Prostate gland (tissue), 2 donors: ENCODE results near the gene NFKB1. TPM values are rescaled to one million over a fixed set of nuclear protein-coding genes. Genes with fewer than 3 reads are reported as not detected.

ENCODE experiments used
- DNase-seq: peaks from one replicate; pipeline ENCODE4 v3.0.0-alpha.2; 2019; ENCODE audit warnings: low spot score
- H3K27ac ChIP-seq, 2 donors: fragments of 200-600 bp; sonication (generic); 2 replicates each; pipeline ENCODE4 v1.5.1; 2017 to 2019
- H3K27me3 ChIP-seq: fragments of 200-600 bp; sonication (generic); replicated peaks from 2 replicates; pipeline ENCODE4 v1.5.1; 2019; ENCODE audit not compliant: insufficient read depth
- H3K36me3 ChIP-seq, 2 donors: fragments of 200-600 bp; sonication (generic); 1 replicate in 1 of 2; 2 replicates in 1 of 2; pipeline versions ENCODE4 v1.5.1 to v1.8.1; 2017 to 2019
- H3K4me1 ChIP-seq: fragments of 200-600 bp; sonication (generic); replicated peaks from 2 replicates; pipeline ENCODE4 v1.5.1; 2019
- H3K4me3 ChIP-seq, 2 donors: fragments of 200-600 bp; sonication (generic); 2 replicates each; pipeline ENCODE4 v1.5.1; 2017 to 2019
- H3K9me3 ChIP-seq: fragments of 200-600 bp; sonication (generic); 2 replicates; pipeline ENCODE4 v1.5.1; 2017
- POLR2A ChIP-seq: fragments of 450-650 bp; IDR thresholded peaks from one replicate; pipeline ENCODE4 v1.6.1; 2016; ENCODE audit warnings: antibody characterized with exemption, mild to moderate bottlenecking
- POLR2AphosphoS5 ChIP-seq: sonication (generic); formaldehyde crosslinking; IDR thresholded peaks from one replicate; pipeline ENCODE4 v1.6.1; 2017; ENCODE audit warnings: antibody characterized with exemption
- WGBS: methylation state at CpG from one replicate; pipeline ENCODE4 v1.1.5; 2018; 5-methylcytosine and 5-hydroxymethylcytosine counted together
- intact Hi-C: fragments of 100-400 bp; cut with DNase I; formaldehyde crosslinking; loops from one replicate; pipeline ENCODE4 v1.14.2; 2022
- total RNA-seq, 2 donors: library from RNA; depleted of rRNA; stranded (reverse); fragments of >200 nt; gene quantifications; one replicate each; pipeline ENCODE4 v1.1.0, GENCODE V29; 2016
- TF ChIP-seq, protein P1 (sequence below), 4 experiments: fragments of 200-600 bp in 2 of 4; fragments of 450-650 bp in 2 of 4; sonication (generic) in 2 of 4; IDR thresholded peaks; 1 replicate in 3 of 4; 2 replicates in 1 of 4; pipeline ENCODE4 v1.5.1; 2016 to 2019; ENCODE audit warnings: antibody characterized with exemption in 4 of 4, mild to moderate bottlenecking in 2 of 4, moderate library complexity in 2 of 4

Gene NFKB1
- total RNA-seq, 2 donors from 2014 or later = 32.3 to 35.4 TPM

DNA sequence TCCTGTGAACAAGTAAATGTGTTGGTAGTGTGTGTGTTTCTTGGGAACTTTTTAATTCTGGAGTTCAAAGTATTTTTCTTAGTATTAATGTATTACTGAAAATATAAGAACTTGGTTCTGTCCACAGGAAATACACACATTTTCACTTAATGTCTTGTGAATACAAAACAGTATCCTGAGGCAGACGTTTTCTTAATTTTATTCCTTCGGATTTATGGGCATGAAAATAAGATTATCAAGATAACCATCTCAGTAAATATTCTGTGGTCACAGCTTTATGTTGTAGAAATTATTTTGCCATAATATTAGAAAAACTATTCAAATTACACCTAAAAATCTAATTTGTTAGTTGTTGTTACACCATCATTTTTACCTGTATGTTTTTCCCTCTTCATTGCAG, 29.8 kb downstream of the NFKB1 start:
- Histone ChIP-seq H3K9me3 (no peaks in the 10 kb centered on the region), H3K4me3 (no peak overlapping the region), H3K36me3 (no peaks in the 10 kb centered on the region), H3K4me1 (peaks cover 5% of the 10 kb centered on the region), H3K27ac (no peak overlapping the region), H3K27me3 (no peaks in the 10 kb centered on the region)
- 60% methylated on average over 2 of the region's 2 CpGs for WGBS
- TF ChIP-seq POLR2AphosphoS5 = no peak
- TF ChIP-seq, protein P1, sequence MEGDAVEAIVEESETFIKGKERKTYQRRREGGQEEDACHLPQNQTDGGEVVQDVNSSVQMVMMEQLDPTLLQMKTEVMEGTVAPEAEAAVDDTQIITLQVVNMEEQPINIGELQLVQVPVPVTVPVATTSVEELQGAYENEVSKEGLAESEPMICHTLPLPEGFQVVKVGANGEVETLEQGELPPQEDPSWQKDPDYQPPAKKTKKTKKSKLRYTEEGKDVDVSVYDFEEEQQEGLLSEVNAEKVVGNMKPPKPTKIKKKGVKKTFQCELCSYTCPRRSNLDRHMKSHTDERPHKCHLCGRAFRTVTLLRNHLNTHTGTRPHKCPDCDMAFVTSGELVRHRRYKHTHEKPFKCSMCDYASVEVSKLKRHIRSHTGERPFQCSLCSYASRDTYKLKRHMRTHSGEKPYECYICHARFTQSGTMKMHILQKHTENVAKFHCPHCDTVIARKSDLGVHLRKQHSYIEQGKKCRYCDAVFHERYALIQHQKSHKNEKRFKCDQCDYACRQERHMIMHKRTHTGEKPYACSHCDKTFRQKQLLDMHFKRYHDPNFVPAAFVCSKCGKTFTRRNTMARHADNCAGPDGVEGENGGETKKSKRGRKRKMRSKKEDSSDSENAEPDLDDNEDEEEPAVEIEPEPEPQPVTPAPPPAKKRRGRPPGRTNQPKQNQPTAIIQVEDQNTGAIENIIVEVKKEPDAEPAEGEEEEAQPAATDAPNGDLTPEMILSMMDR (IDR thresholded peaks at IDR 0.05) = no peak
- TF ChIP-seq POLR2A = no peak
- DNase-seq = no peak
- intact Hi-C loops = no loop called here

DNA sequence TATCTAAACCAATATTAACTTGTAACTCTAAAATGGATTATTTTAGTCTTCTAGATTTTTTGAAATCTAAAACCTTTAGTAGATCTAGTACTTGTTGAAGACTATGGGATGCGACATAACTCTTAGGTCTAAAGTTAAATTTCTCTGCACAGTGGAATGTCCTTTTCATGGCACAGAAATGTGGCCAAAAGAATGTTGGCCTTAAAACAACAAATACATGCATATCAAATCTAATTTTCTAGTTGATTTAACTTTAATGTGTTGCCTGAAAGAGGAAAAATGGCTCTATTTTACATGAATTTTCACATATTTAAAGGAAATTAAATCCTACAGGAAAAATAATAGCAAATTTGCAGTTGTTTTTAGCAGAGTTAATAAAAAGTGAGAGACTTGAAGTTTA, 30.3 kb downstream of the NFKB1 start:
- H3K27ac ChIP-seq = no peak overlapping the region
- H3K36me3 ChIP-seq = no peaks in the 10 kb centered on the region
- no peak for DNase-seq
- no peak overlapping the region for H3K4me3 ChIP-seq
- intact Hi-C loops = no loop called here
- H3K9me3 ChIP-seq = no peaks in the 10 kb centered on the region
- WGBS = 98% methylated on average over 1 of the region's 1 CpG
- TF ChIP-seq POLR2A = no peak
- TF ChIP-seq, protein P1 (IDR thresholded peaks at IDR 0.05) = no peak
- TF ChIP-seq POLR2AphosphoS5 = no peak
- H3K4me1 ChIP-seq = peaks cover 5% of the 10 kb centered on the region
- no peaks in the 10 kb centered on the region for H3K27me3 ChIP-seq

DNA sequence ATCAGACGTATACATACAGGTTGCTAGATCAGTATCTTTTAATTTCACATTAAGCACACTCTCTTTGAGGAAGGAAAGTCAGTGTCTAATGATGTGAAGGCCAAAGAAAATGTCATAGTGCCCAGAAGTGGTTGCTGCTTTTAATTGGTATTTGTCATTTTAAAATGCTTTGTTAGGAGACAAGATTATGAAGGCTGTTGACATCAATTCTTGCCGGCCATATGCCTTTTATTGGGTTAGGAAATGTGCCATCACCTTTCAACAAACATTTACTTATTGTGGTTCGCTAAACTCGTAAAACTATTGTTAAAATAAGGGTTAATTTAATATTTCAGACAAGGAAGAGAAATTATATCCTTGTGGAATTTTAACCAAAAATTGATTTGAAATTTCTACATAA, 32.2 kb downstream of the NFKB1 start:
- no peaks in the 10 kb centered on the region for H3K27me3 ChIP-seq
- H3K4me3 ChIP-seq = no peak overlapping the region
- H3K36me3 ChIP-seq = no peaks in the 10 kb centered on the region
- no peak for DNase-seq
- H3K27ac ChIP-seq = no peak overlapping the region
- 45% methylated on average over 4 of the region's 4 CpGs for WGBS
- no peaks in the 10 kb centered on the region for H3K9me3 ChIP-seq
- TF ChIP-seq POLR2A = no peak
- TF ChIP-seq, protein P1 (IDR thresholded peaks at IDR 0.05) = no peak
- no peak for TF ChIP-seq POLR2AphosphoS5
- no peaks in the 10 kb centered on the region for H3K4me1 ChIP-seq
- intact Hi-C loops = no loop called here

DNA sequence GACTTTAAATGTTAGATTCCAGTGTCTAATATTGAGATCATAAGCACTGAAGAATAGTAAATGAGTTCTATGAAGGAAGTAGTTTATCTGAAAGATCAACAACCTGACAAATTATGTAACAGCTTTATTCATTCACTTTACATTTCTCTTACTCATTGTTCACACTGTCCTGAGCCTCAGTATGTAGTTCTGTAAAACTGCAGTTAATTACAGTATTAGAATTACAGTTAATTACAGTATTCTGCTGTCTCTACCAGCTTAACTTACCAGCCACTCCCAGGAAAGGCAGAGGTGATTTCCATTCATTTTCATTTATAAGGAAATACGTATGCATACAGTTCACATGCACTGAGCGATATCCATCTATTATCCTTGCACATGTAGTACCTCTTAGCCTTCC, 32.7 kb downstream of the NFKB1 start:
- Histone ChIP-seq H3K9me3 (no peaks in the 10 kb centered on the region), H3K36me3 (no peaks in the 10 kb centered on the region), H3K27ac (no peak overlapping the region), H3K4me1 (no peaks in the 10 kb centered on the region), H3K4me3 (no peak overlapping the region), H3K27me3 (no peaks in the 10 kb centered on the region)
- 90% methylated on average over 2 of the region's 2 CpGs for WGBS
- no peak for DNase-seq
- intact Hi-C loops = no loop called here
- TF ChIP-seq POLR2A (no peak), POLR2AphosphoS5 (no peak)
- TF ChIP-seq, protein P1 (IDR thresholded peaks at IDR 0.05) = no peak

DNA sequence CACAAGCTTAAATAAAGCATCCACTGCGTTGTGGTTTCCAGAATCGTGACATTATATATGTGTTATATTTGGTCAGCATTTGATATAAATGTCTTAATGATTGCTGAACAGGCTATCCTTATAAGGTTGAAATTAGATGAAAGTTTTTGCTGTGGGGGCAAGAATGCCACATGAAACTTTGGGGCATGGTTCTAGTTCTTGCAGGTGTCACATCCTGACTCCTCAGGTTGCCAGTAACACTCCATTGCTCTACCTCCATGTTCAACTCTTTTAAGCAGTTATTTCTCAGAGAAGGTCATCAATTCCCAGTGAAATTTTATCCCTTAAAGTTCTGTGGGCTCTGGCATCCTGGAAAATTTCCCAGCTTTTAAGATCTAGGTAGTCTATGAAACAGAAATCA, 33.7 kb downstream of the NFKB1 start:
- WGBS = 92% methylated on average over 2 of the region's 2 CpGs
- intact Hi-C loops = no loop called here
- TF ChIP-seq, protein P1 (IDR thresholded peaks at IDR 0.05) = no peak
- TF ChIP-seq POLR2A (no peak), POLR2AphosphoS5 (no peak)
- no peak overlapping the region for H3K27ac ChIP-seq
- H3K27me3 ChIP-seq = no peaks in the 10 kb centered on the region
- no peak for DNase-seq
- no peaks in the 10 kb centered on the region for H3K9me3 ChIP-seq
- no peak overlapping the region for H3K4me3 ChIP-seq
- H3K36me3 ChIP-seq = no peaks in the 10 kb centered on the region
- no peaks in the 10 kb centered on the region for H3K4me1 ChIP-seq
